NCI-H1092 treated with DMSO at 0.1 percent for 48 hours (cell line): ENCODE measurements around the gene TLCD5.

Experiments
- DNase-seq: peaks from one replicate; lab custom pipeline; 2025; lab: John Stamatoyannopoulos, UW

The TLCD5 gene

GRCh38 chr11:120308081-120308480 lies 17.0 kb upstream of the TLCD5 start:
- DNase-seq: no peak

GRCh38 chr11:120310870-120311269 lies 14.2 kb upstream of the TLCD5 start:
- DNase-seq: no peak

GRCh38 chr11:120314861-120315260 lies 10.2 kb upstream of the TLCD5 start:
- DNase-seq: no peak

GRCh38 chr11:120316880-120317688 lies 8.0 kb upstream of the TLCD5 start:
- no peak for DNase-seq

GRCh38 chr11:120317689-120318480 lies 7.2 kb upstream of the TLCD5 start:
- DNase-seq: no peak

GRCh38 chr11:120318906-120319305 lies 6.2 kb upstream of the TLCD5 start:
- no peak for DNase-seq

GRCh38 chr11:120326228-120326627 lies 1.1 kb downstream of the TLCD5 start:
- DNase-seq: no peak

GRCh38 chr11:120326845-120327281 lies 1.8 kb downstream of the TLCD5 start:
- no peak for DNase-seq

- DNase-seq: no peak
Measured at GRCh38 chr11:120327311-120327710, 2.2 kb downstream of the TLCD5 start.

GRCh38 chr11:120329556-120329955 lies 4.5 kb downstream of the TLCD5 start:
- DNase-seq: no peak

GRCh38 chr11:120330045-120330444 lies 4.9 kb downstream of the TLCD5 start:
- no peak for DNase-seq

- DNase-seq: no peak
Measured at GRCh38 chr11:120331301-120331996, 6.3 kb downstream of the TLCD5 start.

GRCh38 chr11:120332822-120333716 lies 8.0 kb downstream of the TLCD5 start:
- DNase-seq: no peak

- no peak for DNase-seq
Measured at GRCh38 chr11:120333801-120334200, 8.7 kb downstream of the TLCD5 start.

GRCh38 chr11:120334332-120334731 lies 9.2 kb downstream of the TLCD5 start:
- no peak for DNase-seq

GRCh38 chr11:120334894-120335462 lies 9.9 kb downstream of the TLCD5 start:
- peak; percentile 85 for DNase-seq

- no peak for DNase-seq
Measured at GRCh38 chr11:120335556-120335907, 10.4 kb downstream of the TLCD5 start.

GRCh38 chr11:120335908-120336640 lies 11.0 kb downstream of the TLCD5 start, which contains the start of gene ARHGEF12:
Gene ARHGEF12, plus strand, starts transcription at chr11:120336413. Its CDS starts 831 bp downstream, at chr11:120337244.
- peak; percentile 94 for DNase-seq

GRCh38 chr11:120336641-120337354 lies 11.7 kb downstream of the TLCD5 start:
- peak; percentile 57 for DNase-seq
